Tongue (tissue), 2 donors: ENCODE results near the gene GRIP1. TPM values are rescaled to one million over a fixed set of nuclear protein-coding genes. Genes with fewer than 3 reads are reported as not detected.

Experiments used
- DNase-seq: peaks from one replicate; pipeline ENCODE4 v3.0.0-alpha.2; 2015
- total RNA-seq: library from RNA; depleted of rRNA; stranded (reverse); fragments of >200 nt; gene quantifications from one replicate; pipeline ENCODE4 v1.2.3, GENCODE V29; 2014

The GRIP1 gene, protein sequence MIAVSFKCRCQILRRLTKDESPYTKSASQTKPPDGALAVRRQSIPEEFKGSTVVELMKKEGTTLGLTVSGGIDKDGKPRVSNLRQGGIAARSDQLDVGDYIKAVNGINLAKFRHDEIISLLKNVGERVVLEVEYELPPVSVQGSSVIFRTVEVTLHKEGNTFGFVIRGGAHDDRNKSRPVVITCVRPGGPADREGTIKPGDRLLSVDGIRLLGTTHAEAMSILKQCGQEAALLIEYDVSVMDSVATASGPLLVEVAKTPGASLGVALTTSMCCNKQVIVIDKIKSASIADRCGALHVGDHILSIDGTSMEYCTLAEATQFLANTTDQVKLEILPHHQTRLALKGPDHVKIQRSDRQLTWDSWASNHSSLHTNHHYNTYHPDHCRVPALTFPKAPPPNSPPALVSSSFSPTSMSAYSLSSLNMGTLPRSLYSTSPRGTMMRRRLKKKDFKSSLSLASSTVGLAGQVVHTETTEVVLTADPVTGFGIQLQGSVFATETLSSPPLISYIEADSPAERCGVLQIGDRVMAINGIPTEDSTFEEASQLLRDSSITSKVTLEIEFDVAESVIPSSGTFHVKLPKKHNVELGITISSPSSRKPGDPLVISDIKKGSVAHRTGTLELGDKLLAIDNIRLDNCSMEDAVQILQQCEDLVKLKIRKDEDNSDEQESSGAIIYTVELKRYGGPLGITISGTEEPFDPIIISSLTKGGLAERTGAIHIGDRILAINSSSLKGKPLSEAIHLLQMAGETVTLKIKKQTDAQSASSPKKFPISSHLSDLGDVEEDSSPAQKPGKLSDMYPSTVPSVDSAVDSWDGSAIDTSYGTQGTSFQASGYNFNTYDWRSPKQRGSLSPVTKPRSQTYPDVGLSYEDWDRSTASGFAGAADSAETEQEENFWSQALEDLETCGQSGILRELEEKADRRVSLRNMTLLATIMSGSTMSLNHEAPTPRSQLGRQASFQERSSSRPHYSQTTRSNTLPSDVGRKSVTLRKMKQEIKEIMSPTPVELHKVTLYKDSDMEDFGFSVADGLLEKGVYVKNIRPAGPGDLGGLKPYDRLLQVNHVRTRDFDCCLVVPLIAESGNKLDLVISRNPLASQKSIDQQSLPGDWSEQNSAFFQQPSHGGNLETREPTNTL
- 5.4 TPM for total RNA-seq

DNA sequence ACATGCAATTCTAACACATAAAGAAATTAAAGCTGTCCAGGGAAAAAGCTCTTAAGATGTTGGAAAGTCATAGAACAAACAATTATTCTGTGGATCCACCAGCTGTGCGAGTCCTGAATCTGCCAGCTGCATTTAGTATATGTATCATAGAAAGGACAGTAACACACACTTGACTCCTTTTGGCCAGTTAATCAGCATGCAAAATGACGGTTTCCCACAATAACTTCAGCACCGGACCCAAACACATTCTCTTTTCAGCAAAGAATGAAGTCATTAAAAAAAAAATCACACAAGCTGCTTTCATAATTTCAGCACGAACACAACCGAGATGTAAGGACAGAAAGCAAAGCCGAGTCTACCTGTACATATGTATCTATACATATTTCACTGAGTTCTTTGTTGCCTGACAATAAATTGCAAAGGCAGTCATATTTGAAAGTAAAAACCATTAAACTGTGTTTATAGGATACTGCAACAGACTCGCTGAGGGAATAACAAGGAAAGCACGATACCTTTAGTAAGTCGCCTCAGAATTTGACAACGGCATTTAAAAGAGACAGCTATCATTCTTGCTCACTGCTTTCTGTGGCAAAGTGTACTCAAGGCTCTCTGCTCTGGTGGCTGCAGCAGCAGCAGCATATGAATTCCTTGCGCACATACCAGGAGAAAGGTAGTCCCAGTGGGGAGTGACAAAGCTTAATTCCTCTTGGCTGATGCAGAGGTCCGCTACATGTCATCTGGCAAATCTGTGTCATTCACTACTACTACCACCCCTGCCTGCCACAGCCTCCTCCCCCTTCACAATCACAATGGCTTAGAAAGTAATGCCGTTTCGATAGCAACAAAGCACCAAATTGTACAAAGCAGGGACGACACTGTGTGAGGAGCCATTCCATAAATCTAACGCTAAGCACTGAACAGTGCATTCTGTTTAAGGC lies at the start of gene GRIP1:
Gene GRIP1, minus strand, starts transcription at position 739 of the 938 bp plus-strand sequence. Its CDS starts 172 bp downstream, at position 567.
- peak; percentile 49 for DNase-seq

DNA sequence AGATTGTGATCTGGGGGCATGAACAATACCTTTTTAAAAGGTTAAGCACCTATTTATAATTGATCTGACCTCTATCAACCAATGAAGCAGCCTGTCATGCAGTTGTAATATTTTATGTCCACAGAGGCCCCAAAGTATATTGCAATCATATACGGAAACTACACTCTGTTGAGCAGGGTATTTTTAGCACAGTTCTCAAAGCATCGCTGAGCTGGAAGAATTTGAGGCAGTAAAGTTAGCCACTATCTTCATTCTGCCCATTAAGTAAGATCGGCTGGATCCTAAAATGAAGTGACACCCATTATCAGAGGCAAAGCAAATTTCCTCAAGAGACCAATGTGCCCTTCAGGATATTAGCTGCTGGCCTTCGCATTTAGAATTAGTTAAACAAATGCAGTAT lies 47.7 kb upstream of the GRIP1 start:
- no peak for DNase-seq

DNA sequence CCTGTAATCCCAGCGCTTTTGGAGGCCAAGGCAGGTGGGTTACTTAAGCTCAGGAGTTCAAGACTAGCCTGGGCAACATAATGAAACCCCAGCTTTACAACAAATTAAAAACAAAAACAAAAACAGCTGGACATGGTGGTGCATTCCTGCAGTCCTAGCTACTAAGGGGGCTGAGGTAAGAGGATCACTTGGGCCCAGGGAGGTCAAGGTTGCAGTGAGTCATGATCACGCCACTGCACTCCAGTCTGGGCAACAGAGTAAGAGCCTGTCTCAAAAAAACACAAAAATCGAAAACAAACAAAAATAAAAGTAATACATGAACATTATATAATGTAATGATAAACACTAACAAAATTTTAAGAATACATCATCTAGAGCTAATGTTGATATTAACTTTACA lies 46.2 kb upstream of the GRIP1 start:
- no peak for DNase-seq

DNA sequence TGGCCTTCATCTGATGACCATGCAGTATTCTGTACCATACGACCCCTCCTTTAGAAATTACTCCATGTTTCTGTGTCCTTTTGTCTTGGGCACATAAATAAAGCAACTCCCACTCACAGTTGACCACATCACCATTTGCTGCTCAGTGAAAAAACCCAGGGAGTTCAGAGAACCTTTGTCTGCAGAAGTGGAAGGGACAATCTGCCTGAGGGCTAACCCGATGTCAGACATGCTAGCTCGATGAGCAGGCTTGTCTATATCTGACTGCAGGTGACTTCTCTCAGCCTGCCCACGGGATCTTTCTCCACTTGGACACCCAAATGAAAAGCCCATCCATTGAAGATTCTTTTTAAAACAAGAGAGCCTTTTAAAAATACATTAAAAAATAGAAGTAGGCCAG lies 45.7 kb upstream of the GRIP1 start:
- no peak for DNase-seq

DNA sequence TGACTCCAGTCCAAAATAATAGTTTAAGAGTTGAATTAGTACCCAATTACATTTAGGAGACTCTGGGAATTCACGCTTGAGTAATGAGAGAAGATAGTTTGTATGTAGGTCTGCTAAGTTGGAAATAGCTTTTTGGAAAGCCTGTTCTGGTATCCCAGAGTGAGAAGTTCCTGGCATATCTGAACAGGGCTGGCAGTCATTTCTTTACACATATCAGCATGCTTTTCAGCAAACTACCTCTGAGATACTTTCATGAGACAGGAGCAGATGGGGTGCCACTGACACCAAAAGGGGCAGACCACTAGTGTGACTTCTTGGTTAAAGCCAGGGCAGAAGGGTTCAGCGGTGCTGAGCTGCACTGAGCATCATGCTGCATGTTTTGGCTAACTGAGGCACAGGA lies 45.1 kb upstream of the GRIP1 start:
- no peak for DNase-seq

DNA sequence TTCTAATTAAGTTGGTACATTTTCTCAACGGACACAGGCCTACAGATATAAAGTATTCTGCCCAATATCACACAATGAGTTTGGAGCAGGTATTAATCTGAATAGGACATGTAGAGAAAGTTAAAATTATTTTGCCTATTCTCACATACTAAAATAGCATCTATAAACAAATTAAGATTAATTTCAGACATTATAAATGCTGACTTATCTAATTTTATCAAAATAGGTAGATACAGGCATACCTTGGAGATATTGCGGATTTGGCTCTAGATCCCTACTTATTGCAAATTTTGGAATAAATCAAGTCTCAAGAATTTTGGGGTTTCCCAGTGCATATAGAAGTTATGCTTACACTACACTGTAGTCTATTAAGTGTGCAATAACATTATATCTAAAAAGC lies 41.0 kb upstream of the GRIP1 start:
- no peak for DNase-seq

DNA sequence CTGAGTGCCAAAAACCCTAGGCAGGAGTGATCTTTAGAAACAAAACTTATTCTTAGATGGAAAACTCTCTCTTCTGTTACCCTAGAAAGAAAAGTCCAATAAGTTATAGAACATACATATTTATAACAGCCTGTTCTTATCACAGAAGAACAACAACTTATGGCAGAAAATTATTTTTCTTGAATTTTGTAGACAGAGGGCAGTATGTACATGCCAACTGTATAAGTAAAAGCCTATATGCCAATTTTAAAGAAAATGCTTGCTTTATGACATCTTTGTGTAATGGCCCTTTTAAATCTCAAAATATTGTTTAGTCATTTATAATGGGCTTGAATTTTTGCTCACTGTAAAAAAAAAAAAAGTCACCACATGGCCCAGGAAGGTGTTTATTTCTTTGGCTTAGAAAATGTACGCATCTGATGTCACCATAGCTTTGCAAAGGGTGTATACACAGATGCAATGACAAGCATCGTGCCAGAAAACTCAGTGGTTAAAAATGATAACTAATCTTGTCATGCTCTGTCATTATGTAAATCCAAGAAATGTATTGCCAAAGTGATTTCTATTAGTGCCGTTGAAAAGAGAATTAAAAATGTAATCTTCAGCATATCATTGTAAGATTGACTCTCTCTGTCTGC lies 38.3 kb upstream of the GRIP1 start:
- no peak for DNase-seq

DNA sequence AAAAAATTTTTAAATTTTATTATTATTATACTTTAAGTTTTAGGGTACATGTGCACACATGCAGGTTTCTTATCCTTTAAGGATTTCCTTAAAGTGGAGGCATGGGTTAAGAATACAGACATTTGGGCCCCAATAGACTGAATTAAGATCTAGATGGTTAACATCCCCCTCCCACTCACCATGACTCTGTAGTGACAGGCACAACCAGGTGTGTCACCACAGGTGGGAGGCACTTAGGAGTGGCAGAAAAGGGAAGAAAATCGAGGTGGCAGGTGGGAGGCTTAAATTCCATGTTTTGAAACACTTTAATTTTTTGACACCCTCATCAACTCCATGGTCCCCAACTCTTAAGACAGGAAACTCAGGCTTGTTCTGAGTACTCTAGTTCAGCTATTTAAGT lies 37.6 kb upstream of the GRIP1 start:
- DNase-seq: no peak

DNA sequence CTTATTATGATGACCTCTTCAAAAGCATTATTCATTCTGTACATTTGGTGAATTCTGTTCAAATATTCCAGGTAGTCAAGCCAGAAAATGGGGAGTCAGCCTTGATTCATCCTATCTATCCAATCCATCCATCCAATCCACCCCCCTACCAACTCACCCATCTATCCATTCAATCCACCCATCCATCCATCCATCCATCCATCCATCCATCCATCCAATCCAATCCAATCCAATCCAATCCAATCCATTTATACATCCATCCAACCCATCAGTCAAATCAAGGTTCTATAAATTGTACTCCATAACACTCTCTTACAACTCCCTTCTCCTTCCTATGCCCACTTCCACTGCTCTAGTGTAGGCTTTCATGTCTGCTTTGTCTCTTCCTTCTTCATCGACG lies 35.8 kb upstream of the GRIP1 start:
- DNase-seq: no peak

DNA sequence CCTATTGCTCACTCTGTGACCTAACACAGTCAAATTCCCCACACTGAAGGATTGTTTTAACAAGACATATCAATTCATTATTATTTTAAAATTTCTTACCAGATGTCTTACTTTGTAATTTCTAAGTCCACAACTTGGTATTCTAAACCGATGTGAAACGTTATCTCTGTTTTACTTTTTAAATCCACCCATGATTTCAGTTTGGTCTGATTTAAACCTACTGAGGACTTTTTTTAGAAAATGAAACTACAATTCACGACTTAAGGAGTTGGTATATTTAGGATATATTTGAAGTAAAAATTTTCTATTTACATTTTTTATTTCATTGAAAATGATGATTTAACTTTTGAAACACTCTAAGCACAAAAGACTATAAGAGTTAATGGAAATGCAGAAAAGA lies 35.1 kb upstream of the GRIP1 start:
- DNase-seq: no peak

DNA sequence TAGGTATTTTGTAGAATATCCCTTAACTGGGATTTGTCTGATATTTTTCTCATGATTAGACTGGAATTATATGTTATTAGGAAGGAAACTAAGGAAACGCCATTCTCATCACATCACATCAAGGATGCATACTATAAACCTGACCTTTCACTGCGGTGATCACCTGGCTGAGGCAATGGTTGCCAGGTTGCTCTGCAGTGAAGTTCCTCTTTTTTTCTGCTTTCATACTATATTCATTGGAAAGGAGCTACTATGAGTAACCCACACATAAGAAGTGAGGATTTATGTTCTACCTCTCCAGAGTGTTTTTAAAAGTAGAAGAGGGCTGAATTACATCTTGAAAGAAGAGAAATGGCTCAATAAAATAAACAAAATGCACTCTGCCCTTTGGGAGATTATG lies 31.0 kb upstream of the GRIP1 start:
- DNase-seq: no peak

DNA sequence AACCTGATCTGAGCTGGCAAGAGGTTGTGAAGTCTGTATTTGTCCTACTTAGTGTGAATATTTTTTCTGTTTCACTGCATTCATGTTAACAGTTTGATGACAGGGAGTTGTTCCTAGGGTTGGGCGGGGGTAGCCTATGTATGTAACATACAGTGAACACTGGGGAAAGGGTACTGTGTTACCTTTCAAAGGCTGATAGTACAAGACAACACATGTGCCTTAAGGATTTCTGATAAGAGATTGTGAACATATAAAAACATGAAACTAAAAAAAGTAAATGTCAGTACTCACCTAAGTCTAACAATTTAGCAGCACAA lies 30.5 kb upstream of the GRIP1 start:
- no peak for DNase-seq

DNA sequence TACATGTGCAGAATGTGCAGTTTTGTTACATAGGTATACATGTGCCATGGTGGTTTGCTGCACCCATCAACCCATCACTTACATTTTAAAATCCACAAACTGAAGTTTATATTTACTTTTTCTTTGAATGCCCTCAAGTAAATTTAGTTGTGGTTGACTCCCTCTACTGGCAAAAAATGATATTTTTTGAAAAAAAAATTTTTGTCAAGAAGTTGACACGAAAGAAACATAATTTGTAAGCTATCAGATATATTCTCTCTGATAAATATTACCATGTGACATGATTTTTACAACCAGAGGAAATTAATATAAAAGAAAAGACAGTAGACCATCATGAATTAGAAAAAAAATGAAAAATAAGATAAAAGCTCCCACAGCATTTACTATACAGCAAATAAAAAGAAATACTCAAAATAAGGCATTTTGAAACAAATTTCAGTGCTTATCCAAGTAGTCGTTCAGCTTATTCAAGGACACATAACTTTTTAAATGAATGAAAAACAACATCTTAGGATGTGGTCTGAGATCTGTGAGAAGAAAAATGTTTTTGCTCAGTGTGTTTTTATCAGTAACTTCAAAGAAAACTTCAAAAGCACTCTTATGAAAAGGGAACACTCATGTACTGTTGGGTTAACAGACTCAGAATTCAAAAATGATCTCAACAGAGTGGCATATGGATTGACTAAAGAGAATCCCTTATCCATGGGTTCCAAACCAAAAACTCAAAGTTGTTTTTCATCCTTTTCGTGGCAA lies 30.0 kb upstream of the GRIP1 start:
- DNase-seq: peak; percentile 38

DNA sequence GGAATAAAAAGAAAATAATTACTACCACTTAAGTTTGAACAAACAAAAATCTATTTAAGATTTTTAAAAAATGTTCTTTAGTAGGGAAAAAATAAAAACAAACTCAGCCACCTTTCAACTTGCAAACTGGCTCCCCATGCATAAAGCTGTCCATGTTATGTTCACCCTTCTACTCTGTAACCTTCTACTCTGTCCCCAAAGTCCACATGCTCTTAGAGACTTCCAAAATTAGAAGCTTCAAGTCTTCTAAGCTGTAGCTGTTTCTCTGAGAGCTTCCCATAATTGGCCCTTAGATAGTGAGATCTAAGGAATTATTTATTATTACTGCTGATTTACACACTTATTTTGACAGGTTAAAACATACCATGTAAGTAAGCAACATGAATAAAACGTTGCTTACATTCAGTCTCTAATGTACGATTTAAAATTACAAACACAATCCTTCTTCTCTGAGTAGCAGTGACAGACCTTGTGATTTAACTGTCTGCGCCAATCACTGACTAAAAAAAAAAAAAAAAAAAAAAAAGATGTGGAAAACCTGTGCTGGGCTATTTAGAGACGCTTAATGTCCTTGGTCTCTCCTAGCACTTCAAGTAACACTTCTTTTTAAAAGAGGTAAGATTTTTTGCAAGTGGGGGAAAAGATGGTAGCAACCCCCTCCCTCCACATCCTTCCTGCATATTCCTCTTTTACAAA lies 28.3 kb upstream of the GRIP1 start:
- no peak for DNase-seq

DNA sequence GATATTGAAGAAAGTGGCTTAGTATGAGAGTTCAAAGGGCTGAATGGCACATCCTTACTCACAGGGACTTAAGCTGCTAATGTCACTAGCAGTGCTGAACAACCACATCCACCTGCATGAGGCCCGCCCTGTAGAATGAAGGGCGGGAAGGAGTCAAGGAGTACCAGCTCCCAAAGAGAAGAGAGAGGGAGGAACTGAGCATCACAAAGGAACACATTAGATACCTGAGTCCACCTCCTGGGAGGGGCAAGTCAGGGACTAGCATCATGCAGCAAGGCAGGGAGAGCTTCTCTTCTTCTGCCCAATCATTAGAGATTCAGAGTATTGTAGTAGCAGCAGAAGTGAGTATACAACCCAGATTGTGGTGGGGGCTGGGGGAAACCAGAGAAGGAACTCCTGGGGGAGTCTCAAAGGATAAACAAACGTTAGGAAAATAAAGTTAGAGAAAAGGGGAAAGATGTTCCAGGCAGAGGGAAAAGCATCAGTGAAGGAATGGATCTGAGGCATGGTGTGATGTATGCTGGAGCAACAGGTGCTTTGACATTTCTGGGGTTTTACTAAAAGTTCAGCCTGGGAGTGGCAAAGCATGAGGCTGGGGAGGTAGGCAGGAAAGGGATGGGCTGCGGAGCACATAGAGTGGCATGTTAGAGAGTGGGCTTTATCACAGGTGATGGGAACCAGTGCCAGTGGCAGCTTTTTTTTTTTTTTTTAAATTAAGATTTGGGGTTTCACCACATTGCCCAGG lies 21.0 kb upstream of the GRIP1 start:
- no peak for DNase-seq

DNA sequence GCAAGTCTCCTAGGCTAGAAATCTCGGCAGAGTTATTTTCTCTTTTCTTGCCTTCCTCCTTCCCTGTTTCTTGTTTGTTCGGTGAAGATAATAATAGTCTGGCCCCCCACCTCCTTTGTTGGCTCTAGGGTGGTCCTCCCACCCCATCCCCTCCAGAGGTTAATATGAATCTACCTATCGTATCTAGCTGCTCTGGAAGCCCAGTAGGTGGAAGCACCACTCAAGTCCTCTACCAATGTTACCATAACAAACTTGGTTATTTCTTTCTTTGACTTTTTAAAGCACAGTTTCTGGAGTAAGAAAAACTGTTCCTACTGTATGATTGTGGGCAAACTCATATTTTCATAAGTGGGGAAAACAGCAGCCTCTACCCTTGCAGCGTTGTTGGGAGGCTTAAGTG lies 19.7 kb upstream of the GRIP1 start:
- DNase-seq: no peak

DNA sequence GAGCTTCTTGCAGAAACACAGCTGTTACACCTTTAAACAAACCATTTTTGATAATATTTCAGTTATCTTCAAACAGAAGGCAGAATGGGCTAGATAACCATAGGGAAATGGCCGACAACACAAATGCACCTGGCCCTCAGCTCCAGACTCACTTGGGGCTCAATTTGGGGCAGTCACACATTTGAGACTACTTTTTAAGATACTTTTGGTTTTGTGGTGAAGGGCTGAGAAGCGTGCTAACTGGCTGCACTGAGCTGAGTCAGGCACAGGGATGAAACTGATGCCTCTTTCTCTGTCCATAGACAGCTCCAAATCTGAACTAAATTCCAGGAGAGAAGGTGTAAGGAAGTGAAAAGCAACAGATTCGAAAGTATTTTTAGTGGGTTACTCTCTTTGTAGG lies 18.5 kb upstream of the GRIP1 start:
- no peak for DNase-seq

DNA sequence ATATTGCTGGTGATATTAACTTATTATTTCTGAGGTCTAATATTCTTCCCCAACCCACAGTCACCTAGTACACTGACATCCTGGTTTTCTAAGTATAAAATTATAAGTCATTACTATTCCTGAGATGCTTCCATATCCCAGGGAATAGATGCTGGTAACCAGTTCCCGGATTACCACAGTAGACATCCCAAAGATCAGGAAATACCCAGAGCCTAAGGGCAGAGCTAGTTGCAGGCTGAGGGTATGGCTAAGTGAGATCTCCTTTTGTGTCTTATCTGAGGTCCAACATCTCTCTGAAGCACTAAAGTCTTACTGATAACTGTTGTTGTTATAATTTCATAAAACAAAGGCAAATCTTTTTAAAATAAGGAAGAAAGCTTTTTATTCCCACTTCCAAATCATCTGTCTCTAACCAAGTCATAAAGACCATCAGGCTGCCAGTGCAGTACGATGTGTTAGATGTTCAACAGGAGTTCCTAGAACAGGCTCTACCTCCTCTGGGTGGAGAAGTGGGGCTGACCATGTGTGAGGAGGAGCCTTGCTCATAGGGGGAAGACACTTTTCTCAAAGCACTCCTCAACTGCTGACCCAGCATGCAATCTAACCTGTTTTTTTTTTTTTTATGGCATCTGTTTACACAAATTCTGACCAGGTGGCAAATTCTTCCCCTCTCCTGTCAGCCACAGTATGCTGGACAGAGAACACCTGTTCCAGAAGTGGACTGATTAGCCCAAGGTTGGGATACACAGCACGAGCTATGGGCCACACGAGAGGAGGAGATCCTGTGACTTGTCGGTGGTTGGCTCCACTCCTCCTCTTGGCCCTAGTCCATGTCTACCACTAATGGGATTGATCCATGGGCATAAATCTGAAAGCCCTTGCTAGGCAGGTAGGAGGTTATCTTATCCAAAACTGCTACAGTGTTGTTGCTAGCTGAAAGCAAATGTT lies 16.1 kb upstream of the GRIP1 start:
- no peak for DNase-seq
